Kidney epithelial cell (primary cell): Measurements from ENCODE around the gene RBBP4. TPM values are rescaled to one million over a fixed set of nuclear protein-coding genes. Genes with fewer than 3 reads are reported as not detected.
A peak's percentile ranks its signal among the peaks of the same experiment; 100 is the strongest.

Experiments used
- DNase-seq: peaks from one replicate; pipeline ENCODE4 v3.0.0-alpha.2; 2010; ENCODE audit warnings: low read depth
- H3K27me3 ChIP-seq: 2 replicates; pipeline ENCODE4 v1.6.0; 2011; ENCODE audit warnings: low read length; ENCODE audit not compliant: control insufficient read depth, insufficient read depth
- H3K36me3 ChIP-seq: 2 replicates; pipeline ENCODE4 v1.5.1; 2011; ENCODE audit warnings: low read length; ENCODE audit not compliant: control insufficient read depth, insufficient read depth
- H3K4me3 ChIP-seq: 2 replicates; pipeline ENCODE4 v1.5.1; 2011; ENCODE audit warnings: low read depth, mild to moderate bottlenecking, control low read depth, low read length
- CTCF ChIP-seq: IDR thresholded peaks from 2 replicates; pipeline ENCODE4 v1.5.1; 2011; ENCODE audit warnings: mild to moderate bottlenecking, moderate library complexity, low read length, control low read depth, inconsistent platforms; ENCODE audit not compliant: insufficient read depth, poor library complexity, severe bottlenecking
- total RNA-seq: library from RNA; depleted of rRNA; stranded (reverse); fragments of >200 nt; gene quantifications from 2 replicates; pipeline ENCODE4 v1.2.3, GENCODE V29; 2015

The RBBP4 gene
- total RNA-seq, 1 donor from 2014 or later, result 216 TPM

- Histone ChIP-seq H3K4me3 (no peak overlapping the region), H3K27me3 (no peaks in the 10 kb centered on the region), H3K36me3 (no peaks in the 10 kb centered on the region)
- no peak for DNase-seq
- TF ChIP-seq CTCF, result no peak
Observed at GRCh38 chr1:32717503-32717902, 66.5 kb downstream of the RBBP4 start.

- Histone ChIP-seq H3K4me3 (no peak overlapping the region), H3K36me3 (no peaks in the 10 kb centered on the region), H3K27me3 (no peaks in the 10 kb centered on the region)
- DNase-seq, result no peak
- no peak for TF ChIP-seq CTCF
Observed at GRCh38 chr1:32718036-32718435, 67.0 kb downstream of the RBBP4 start.

- Histone ChIP-seq H3K36me3 (no peaks in the 10 kb centered on the region), H3K4me3 (no peak overlapping the region), H3K27me3 (no peaks in the 10 kb centered on the region)
- TF ChIP-seq CTCF, result no peak
- DNase-seq, result no peak
Observed at GRCh38 chr1:32718527-32718926, 67.5 kb downstream of the RBBP4 start.

- Histone ChIP-seq H3K36me3 (no peaks in the 10 kb centered on the region), H3K27me3 (no peaks in the 10 kb centered on the region), H3K4me3 (no peak overlapping the region)
- no peak for DNase-seq
- TF ChIP-seq CTCF, result no peak
Observed at GRCh38 chr1:32719681-32720275, 68.8 kb downstream of the RBBP4 start.

- TF ChIP-seq CTCF, result no peak
- peak; percentile 77 for DNase-seq
- Histone ChIP-seq H3K4me3 (no peak overlapping the region), H3K27me3 (no peaks in the 10 kb centered on the region), H3K36me3 (no peaks in the 10 kb centered on the region)
Observed at GRCh38 chr1:32724678-32725614, 73.9 kb downstream of the RBBP4 start.
